Measurements from ENCODE around the gene RNFT2. TPM values are rescaled to one million over a fixed set of nuclear protein-coding genes. Genes with fewer than 3 reads are reported as not detected.

Gene RNFT2
- total and polyA plus RNA-seq, 9 donors = 0.88 to 2.1 (median 1.4) TPM

DNA sequence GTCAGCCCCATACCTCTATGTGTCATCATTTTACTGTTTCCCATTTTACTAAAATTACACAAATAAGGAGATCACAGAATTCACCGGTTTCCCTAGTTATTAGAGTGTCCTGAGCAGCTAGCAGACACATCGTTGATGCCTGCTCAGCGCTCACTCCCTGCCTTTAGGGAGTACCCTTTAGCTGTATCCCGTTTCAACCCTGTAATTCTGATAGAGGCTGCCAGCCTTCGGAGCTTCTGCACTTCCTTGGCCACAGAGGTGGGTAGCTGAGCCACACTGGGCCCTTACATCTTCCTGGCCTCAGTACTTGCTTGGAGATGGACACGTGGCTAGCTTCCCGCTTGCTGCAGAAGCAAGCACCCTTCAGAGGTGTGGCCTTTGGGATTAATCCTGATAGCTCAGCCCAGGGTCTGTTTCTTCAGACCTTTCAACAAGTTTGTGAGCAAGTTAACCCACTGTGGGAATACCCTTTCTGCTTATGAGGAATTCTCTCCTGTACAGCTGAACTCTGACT is 158.4 kb downstream of the RNFT2 start:
- Histone ChIP-seq H3K27me3 (ENCODE audit: control insufficient read depth, insufficient read depth, low read length) (peaks cover 9% of the 10 kb centered on the region), H3K4me3 (ENCODE audit: low read length) (no peak overlapping the region), H3K36me3 (ENCODE audit: control insufficient read depth, insufficient read depth, low read length) (no peaks in the 10 kb centered on the region), H3K9me3 (replicated peaks; ENCODE audit: control insufficient read depth, low read depth, low read length) (no peaks in the 10 kb centered on the region), H3K4me1 (ENCODE audit: control insufficient read depth, insufficient read depth, low read length) (no peaks in the 10 kb centered on the region), H3K27ac (ENCODE audit: low read length) (no peak overlapping the region)
- DNase-seq = no peak
- WGBS (ENCODE audit: insufficient coverage) = 53% methylated on average over 6 of the region's 7 CpGs

DNA sequence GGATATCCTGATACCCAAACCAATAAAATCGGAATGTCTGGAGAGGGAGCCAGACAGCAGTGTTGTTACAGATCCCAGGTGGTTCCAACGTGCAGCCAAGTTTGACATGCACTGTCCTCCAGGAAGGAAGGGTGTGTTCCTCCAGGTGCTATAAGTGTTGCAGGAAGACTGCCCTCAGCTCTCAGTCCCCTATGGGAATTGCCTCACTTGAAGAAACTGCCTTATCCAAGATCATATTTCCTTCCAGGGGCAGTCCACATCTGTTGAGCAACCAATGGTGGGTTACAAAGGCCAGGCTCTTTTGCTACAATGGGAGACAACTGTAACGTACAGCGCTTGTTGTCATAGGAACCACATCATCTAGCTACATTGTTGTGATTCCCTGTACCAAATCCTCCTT is 159.4 kb downstream of the RNFT2 start:
- 55% methylated on average over 4 of the region's 4 CpGs for WGBS (ENCODE audit: insufficient coverage)
- Histone ChIP-seq H3K27me3 (ENCODE audit: control insufficient read depth, insufficient read depth, low read length) (peaks cover 9% of the 10 kb centered on the region), H3K4me3 (ENCODE audit: low read length) (no peak overlapping the region), H3K9me3 (replicated peaks; ENCODE audit: control insufficient read depth, low read depth, low read length) (no peaks in the 10 kb centered on the region), H3K27ac (ENCODE audit: low read length) (no peak overlapping the region), H3K36me3 (ENCODE audit: control insufficient read depth, insufficient read depth, low read length) (no peaks in the 10 kb centered on the region), H3K4me1 (ENCODE audit: control insufficient read depth, insufficient read depth, low read length) (no peaks in the 10 kb centered on the region)
- no peak for DNase-seq

GRCh38 chr12:116898669-116899068 is 160.6 kb downstream of the RNFT2 start:
- Histone ChIP-seq H3K27me3 (ENCODE audit: control insufficient read depth, insufficient read depth, low read length) (peaks cover 9% of the 10 kb centered on the region), H3K27ac (ENCODE audit: low read length) (no peak overlapping the region), H3K9me3 (replicated peaks; ENCODE audit: control insufficient read depth, low read depth, low read length) (no peaks in the 10 kb centered on the region), H3K36me3 (ENCODE audit: control insufficient read depth, insufficient read depth, low read length) (no peaks in the 10 kb centered on the region), H3K4me3 (ENCODE audit: low read length) (no peak overlapping the region), H3K4me1 (ENCODE audit: control insufficient read depth, insufficient read depth, low read length) (no peaks in the 10 kb centered on the region)
- WGBS (ENCODE audit: insufficient coverage) = no CpG with 5 or more reads among the region's 3 CpGs
- no peak for DNase-seq

- no peaks in the 10 kb centered on the region for H3K36me3 ChIP-seq (ENCODE audit: control insufficient read depth, insufficient read depth, low read length)
- no peak overlapping the region for H3K4me3 ChIP-seq (ENCODE audit: low read length)
- peaks cover 8% of the 10 kb centered on the region for H3K27me3 ChIP-seq (ENCODE audit: control insufficient read depth, insufficient read depth, low read length)
- no peak overlapping the region for H3K27ac ChIP-seq (ENCODE audit: low read length)
- H3K4me1 ChIP-seq (ENCODE audit: control insufficient read depth, insufficient read depth, low read length) = no peaks in the 10 kb centered on the region
- WGBS (ENCODE audit: insufficient coverage) = no CpG with 5 or more reads among the region's 2 CpGs
- no peaks in the 10 kb centered on the region for H3K9me3 ChIP-seq (replicated peaks; ENCODE audit: control insufficient read depth, low read depth, low read length)
- DNase-seq = no peak
These were observed 163.5 kb downstream of the RNFT2 start for GRCh38 chr12:116901612-116902011.

Other genes with a start within 250 kb of the RNFT2 start
- gene MAP1LC3B2, start 178.9 kb upstream of the RNFT2 start, total RNA-seq = 0.71 TPM
- 1 to 10 TPM; 4.0 to 9.2 (median 5.4) TPM for gene MAP1LC3B2, start 178.9 kb upstream of the RNFT2 start, polyA plus RNA-seq (ENCODE audit: insufficient read depth in 1 of 8, insufficient read length in 8 of 8, low replicate concordance in 1 of 8)
- gene SPRING1, start 246 bp upstream of the RNFT2 start, total RNA-seq = 9.0 TPM
- gene SPRING1, start 246 bp upstream of the RNFT2 start, polyA plus RNA-seq (ENCODE audit: insufficient read depth in 1 of 8, insufficient read length in 8 of 8, low replicate concordance in 1 of 8) = 10 to 100 TPM; 11.2 to 20.5 (median 14.1) TPM
- 0.13 TPM for gene HRK, start 143.1 kb downstream of the RNFT2 start, total RNA-seq
- under 1 TPM; 0.19 to 0.64 (median 0.30) TPM for gene HRK, start 143.1 kb downstream of the RNFT2 start, polyA plus RNA-seq (ENCODE audit: insufficient read depth in 1 of 8, insufficient read length in 8 of 8, low replicate concordance in 1 of 8)
- 13.2 TPM for gene FBXW8, start 172.6 kb downstream of the RNFT2 start, total RNA-seq
- gene FBXW8, start 172.6 kb downstream of the RNFT2 start, polyA plus RNA-seq (ENCODE audit: insufficient read depth in 1 of 8, insufficient read length in 8 of 8, low replicate concordance in 1 of 8) = 10 to 100 TPM; 11.1 to 20.3 (median 15.3) TPM